Daoy (cell line): Measurements from ENCODE around the gene GALNT12. TPM values are rescaled to one million over a fixed set of nuclear protein-coding genes. Genes with fewer than 3 reads are reported as not detected.

ENCODE experiments used
- DNase-seq: peaks from one replicate; pipeline ENCODE4 v3.0.0-alpha.2; 2015; ENCODE audit warnings: low read depth
- total RNA-seq: library from RNA; depleted of rRNA; stranded (reverse); fragments of >200 nt; shearing (Covaris generic); gene quantifications from 2 replicates; pipeline ENCODE4 v1.2.3, GENCODE V29; 2014

The GALNT12 gene
- total RNA-seq, 1 experiment from 2014 or later = 5.3 TPM

DNA sequence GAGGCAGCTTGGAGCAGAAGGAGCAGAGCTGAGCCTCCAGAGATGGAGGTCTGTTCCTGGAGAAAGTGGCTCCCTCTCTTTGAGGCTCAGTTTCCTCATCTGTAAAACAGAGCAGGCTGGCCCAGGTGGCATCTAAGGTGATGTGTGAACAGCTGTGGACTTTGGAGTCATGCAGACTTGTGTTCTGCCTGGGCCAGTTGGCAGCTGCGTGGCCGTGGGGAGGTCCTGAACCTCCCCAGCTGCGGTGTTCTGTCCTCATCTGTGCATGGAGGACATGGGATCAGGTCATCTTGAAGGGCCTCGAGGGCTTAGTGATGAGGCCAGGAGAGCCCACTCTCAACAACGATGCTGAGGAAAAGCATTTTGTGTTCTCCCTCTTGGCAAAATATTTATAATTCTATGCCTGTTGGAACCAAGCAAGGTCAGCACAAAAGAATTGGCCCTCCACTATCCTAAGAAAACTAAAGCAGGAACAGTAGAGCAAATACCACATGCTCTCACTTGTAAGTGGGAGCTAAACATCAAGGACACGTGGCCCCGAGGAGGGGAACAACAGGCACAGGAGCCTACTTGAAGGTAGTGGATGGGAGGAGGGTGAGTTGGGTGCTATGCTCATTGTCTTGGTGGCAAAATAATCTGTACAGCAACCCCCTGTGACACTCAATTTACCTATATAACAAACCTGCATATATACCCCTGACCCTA lies 73.0 kb downstream of the GALNT12 start:
- no peak for DNase-seq

DNA sequence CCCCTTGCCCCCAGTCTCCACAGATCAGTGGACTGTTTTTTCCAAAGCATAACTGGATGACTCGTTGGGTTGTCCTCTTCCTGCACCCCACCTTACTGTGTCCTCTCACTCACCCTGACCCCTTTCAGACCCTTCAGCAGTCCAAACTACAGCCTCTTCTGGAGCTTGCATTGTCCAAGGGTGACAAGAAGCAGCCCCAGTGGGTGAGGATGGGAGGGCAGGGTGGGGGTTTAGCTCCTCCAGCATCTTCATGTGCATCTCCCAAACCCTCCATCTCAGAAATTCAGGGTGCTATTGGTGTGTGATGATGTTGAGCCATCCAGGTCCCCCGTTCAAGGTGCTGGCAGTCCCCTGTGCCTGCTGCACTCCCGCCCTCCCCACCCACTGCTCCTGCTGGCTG lies 73.9 kb downstream of the GALNT12 start:
- DNase-seq = no peak

DNA sequence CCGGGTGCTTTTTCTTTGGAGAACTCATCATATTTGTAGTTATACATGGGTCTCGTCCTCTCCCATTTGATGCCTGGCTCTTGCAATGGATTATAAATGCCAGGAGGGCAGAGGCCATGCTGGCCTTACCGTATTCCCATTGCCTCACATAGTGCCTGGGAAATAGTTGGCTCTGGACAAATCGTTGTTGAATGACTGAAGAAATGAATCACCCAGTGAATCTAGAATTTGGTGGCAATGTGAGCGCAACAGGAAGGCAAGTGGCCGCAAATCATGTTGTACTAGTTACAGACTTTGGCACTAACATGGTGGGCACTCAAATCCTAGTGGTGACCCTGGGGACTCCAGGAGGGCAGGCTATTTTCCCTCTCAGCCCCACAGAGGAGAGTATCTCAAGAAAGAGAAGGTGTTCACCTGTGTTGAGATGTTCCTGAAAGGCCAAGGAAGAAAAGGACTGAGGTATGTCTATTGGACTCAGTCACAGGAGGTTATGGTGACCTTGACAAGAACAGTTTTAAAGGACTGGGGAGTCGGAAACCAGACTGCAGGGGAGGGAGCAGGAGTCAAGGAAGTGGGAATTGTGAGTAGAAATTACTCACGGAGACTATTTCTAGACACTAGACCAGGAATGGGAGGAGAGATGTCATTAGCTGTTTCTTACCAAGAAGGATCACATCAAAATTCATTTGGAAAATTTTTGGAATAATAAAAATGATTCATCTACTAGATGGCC lies 74.5 kb downstream of the GALNT12 start:
- no peak for DNase-seq

DNA sequence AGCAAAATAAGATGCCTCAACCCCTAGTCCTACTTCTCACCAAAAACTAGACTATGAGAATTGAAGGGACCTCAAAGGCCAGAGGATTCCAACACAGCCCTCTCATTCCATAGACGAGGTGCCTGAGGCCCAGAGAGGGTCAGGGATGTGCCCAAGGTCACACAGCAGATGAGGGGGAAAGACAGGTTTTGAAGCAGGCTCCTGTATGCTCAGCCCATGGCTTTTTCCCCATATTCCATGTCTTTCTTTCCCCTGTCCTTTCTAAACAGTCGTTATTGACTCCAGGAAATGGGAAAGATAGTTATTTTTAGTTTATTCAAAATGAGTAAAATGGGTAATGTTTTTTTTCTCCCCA lies 75.1 kb downstream of the GALNT12 start:
- no peak for DNase-seq

DNA sequence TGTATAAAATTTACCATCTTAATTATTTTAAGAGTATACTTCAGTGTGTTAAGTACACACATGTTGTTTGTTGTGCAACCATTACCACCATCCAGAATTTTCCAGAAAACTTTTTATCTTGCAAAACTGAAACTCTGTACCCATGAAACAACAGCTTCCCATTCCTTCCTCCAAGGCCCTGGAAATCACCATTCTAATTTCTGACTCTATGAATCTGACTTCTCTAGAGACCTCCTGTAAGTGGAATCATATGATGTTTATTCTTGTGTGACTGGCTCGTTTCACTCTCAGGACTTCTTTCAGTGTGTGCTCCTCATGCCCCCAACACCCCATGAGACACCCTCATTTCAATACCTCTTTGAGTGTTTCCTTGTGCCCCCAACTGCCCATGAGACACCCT lies 75.8 kb downstream of the GALNT12 start:
- no peak for DNase-seq

DNA sequence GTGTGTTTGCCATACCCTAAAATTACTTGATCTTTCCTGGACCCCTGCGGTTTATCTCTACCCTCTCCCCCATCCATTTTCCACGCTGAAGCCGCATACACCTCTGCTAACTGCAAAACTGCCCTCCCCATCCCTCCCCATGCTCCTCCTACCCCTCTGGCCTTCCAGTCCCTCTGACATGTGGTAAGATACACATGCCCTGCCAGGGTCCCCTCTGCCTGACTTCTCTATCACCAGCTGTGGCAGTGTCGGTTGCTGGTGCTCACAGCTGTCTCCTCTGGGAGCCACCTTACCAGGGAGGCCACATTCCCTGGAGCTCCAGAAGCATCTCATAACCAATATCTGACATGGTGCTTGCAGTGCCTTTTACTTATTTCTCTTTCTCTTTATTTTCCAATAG lies 77.4 kb downstream of the GALNT12 start:
- no peak for DNase-seq

DNA sequence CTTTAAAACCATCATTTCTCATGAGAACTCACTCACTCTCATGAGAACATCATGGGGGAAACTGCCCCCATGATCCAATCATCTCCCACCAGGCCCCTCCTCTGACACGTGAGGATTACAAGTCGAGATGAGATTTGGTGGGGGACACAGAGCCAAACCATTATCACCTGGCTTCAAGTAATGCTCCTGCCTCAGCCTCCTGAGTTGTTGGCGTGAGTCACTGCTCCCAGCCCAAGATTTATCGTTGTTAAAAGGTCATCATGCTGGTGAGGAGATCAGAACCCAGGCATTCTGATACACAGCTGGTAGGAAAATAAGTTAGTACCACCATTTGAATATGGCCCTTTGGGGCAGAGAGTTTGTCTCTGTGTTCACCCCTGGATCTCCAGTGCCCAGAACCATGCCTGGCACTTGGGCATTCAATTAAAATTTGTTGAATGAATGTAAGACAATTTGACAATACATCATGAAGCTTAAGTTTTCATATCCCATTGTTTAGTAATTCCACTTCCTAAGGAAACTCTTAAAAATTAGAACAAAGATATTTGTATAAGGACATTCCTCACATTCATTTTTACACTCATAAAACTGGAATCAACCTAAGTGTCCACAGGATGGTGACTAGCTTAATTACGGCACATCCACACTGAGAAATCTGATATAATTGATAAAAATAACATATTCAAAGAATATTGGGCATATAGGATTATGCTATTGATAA lies 78.3 kb downstream of the GALNT12 start:
- DNase-seq = no peak

DNA sequence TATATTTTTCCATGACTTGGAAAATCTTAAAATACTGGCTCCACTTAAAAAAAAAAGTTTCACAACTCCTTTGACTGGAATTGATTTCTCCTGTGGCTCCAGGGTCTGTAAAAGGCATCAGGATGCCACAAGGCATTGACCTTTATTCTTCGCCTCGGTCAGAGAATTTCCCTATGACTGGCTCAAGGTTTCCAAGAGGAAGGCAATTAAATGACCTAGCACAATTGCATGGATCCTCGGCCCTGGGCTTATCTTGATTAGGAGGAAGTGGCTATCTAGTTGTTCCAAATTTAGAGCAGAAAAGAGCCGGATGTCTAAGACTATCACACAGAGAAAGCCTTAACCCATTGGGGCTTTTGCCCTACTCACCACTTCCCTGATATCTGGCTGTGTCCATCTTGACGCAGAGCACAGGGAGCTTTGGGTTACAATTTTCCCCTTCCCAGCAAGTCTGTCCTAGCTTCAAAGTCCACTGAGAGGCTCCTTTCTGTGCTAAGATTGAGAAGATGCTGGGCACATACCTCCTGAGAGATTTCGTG lies 79.3 kb downstream of the GALNT12 start:
- no peak for DNase-seq

DNA sequence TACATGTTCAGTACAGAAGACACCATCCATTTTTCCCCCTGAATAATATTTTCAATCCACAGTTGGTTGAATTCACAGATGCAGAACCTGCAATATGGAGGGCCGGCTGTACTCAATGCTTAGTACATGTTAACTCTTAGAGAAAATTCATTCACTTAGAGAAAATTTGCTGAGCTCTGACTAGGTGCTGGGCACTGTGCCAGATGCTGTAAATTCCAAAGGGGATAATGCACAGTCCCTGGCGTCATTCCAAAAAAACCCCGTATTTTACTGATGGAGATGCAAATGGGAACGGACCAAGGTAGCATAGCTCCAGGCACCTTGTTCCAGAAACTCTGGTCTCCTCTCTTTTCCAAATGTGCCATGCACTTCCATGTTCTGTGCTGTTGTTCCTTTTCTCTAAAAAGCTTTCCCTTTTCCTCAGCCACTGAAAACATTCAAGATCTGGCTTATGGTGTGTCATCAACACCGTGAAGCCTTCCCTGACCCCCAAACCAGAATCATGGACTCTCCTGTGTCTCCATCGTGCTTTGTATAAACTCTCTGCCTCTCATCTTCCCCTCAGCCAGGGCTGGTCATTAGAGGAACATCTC lies 80.5 kb downstream of the GALNT12 start:
- peak; percentile 75 for DNase-seq

DNA sequence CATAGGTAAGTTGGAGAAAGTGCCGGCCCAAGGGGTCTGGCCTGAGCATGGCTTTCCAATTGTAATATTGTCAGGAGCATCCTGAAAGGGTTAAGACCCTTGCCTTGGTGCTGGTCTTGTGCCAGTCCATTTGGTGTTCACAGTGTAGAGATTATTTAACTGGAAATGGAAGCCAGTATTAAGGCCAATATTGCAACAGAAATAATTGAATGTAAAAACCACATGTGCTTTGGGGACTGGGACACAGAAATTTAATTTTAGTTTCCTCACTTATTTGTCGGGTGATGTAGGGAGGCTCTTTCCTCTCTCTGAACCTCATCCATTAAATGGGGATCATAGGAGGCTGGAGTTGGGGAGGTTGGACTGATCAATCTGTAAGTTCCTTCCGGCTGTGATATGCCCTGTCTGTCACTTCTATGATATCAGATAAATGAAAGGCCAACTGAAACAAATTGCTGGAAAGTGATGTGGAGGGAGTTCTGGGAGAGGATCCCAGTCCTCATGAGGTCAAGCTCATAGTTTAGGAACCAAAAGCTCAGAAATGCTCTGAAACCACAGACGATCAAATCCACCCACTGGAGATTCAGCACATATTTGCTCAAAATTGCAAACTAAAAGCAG lies 81.4 kb downstream of the GALNT12 start:
- no peak for DNase-seq

DNA sequence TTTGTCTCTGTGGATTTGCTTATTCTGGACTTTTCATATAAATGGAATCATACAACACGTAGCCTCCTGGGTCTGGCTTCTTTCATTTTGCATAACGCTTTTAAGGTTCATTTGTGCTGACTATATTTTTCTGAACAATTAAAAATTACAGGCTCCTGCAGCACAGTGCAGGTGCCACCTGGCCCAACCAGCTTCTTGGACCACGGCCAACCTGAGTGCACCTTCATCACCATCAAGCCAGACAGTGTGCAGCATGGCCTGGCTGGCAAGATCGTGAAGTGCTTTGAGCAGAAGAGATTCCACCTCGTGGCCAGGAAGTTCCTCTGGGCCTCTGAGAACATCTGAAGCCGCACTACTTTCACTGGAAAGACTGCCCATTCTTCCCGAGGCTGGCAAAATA lies 82.8 kb downstream of the GALNT12 start:
- no peak for DNase-seq

DNA sequence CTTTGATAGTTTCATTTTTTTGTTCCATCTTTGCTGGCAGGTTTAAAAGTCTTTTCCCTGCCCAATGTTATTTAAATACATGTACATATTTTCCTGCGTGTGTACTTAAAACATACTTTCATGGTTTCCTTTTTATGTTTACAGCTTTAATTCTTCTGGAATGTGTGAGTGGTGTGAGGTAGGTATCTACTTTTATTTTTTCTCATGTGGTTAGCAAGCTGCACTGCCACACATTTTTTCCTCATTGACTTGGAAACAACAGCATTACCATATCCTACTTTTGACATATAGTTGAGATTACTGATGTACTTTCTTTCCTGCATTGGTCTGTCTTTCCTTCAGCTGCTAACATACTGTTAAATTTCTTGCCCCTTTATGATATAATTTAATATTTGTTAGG lies 84.8 kb downstream of the GALNT12 start:
- no peak for DNase-seq

DNA sequence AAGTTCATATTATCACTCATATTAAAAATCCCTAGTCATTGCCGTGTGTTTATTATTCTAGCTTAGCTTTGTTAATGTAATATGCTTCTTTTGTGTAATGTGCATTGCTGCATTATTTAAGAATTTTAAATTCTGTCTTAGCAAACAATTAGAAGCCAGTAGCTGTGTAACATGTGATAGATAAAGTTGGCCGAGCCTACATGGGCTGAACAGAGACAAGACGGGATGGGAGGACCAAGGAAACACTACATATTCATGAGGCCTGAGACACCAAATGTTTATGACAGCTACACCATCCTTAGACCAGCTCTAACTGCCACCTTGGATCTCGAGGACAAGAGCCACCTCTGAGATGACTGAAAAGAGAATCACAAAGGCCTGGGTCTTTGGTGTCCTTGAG lies 85.2 kb downstream of the GALNT12 start:
- DNase-seq = no peak

DNA sequence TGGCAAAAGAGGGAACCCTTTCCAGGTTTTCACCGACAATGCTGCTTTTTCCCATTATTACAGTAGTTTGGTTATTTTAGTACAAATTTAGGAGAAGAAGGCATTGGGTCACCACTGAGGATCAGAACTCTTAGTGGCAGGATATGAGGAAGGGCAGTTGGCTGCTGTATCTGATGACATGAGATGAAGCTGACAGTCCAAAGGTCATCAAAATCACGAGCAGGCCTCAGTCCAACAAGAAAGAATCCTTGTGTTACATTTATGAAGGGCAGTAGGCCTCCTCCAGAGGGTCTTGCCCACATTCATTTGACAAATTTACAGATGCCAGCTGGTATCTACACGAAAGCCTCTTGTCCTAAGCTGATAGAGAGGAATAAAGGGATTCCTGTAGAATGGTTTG lies 86.7 kb downstream of the GALNT12 start:
- no peak for DNase-seq

DNA sequence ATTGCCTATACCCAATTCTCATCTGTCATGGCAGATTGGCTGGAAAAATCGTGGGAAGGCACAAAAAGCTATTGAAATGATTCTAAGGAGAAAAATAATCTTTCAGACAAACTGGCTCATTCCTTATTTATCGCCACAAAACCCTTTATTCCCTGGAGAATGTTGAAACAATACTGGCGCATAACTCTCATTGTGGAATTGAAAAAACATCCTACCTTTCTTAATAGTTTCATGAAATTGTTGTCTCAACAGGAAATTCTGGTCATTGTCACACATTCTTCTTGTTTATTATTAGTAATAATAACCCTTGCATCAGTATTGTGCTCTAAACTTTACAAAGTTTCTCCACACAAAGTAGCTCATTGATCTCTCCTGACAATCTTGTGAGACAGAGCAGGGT lies 87.3 kb downstream of the GALNT12 start:
- DNase-seq = no peak

DNA sequence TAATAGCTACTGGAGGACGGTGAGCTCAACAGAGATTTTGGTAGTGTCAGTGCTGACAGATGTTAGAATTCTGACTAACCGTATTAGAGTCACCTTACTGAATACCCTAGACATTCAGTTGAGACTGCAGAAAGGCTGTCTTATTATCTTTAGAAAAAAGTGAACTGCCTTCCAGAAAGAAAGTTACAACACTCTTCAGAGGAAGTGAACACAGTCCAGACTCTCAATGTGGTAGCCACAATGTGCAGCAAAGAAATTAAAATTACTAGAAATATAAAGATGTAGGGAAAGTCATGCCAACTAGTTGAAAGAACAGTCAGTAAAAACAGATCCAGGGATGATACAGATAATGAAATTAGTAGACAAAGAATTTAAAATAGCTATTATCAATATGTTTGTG lies 89.2 kb downstream of the GALNT12 start:
- no peak for DNase-seq

DNA sequence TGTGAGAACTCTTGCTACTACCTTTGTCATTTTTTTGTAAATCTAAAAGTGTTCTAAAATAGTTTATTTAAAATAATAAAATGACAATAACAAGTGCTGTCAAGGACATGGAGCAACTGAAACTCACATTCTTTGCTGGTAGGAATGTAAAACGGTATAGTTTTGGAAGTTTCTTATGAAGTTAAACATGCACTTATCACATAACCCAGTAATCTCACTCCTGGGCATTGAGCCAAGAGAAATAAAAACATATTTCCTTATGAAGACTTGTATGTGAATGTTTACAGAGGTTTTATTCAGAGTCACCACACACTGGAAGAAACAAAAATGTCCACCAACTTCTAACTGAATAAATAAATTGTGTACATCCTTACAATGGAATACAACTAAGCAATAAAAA lies 90.3 kb downstream of the GALNT12 start:
- no peak for DNase-seq

DNA sequence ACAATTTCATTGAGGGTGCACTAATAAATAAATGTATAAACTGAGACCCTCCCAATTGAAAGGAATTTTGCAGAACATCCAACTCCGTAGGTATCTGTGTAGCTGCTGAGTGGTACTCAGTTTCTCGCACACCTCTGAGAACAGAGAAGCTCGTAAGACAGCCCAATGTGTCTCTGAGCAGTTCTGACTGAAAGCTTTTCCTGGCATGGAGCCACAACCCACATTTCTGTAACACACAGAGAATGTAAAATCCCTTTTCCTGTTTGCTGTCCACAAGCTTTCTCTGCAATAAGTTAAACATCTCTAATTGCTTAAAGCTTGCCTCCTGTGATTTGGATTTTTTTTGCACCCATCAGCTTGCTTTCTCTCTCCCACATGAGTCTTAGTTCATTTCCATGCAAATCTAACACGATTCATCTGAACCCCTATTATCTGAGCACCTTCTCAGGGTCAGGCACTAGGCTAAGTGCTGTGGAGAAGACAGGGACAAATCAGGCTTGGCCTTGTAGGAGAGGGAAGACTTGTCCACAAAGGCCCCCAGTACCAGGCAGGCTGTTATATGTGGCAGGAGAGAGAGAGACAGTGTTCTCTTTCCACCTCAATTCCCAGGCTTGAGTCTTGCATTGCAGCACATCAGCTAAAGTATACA lies 92.1 kb downstream of the GALNT12 start:
- peak; percentile 90 for DNase-seq
